ENCODE data around the gene HRK.

The HRK gene

GRCh38 chr12:116896411-116896924 is 15.2 kb upstream of the HRK start:
- H3K27ac ChIP-seq, result no peak overlapping the region
- TF ChIP-seq ZFX (IDR thresholded peaks at IDR 0.05), result no peak
- TF ChIP-seq CTCF (conservative IDR thresholded peaks at IDR 0.05), result no peak

- TF ChIP-seq ZFX (IDR thresholded peaks at IDR 0.05) (no peak), CTCF (conservative IDR thresholded peaks at IDR 0.05) (no peak)
- no peak overlapping the region for H3K27ac ChIP-seq
Measured at GRCh38 chr12:116894913-116895312, 13.7 kb upstream of the HRK start.

- TF ChIP-seq ZFX (IDR thresholded peaks at IDR 0.05), result no peak
- no peak for TF ChIP-seq CTCF (conservative IDR thresholded peaks at IDR 0.05)
- H3K27ac ChIP-seq, result no peak overlapping the region
Measured at GRCh38 chr12:116892349-116893140, 11.3 kb upstream of the HRK start.

GRCh38 chr12:116891019-116891418 is 9.8 kb upstream of the HRK start:
- no peak for TF ChIP-seq ZFX (IDR thresholded peaks at IDR 0.05)
- no peak for TF ChIP-seq CTCF (conservative IDR thresholded peaks at IDR 0.05)
- H3K27ac ChIP-seq, result no peak overlapping the region

- H3K27ac ChIP-seq, result no peak overlapping the region
Measured at GRCh38 chr12:116890330-116890729, 9.1 kb upstream of the HRK start.

GRCh38 chr12:116887897-116888296 is 6.7 kb upstream of the HRK start:
- no peak overlapping the region for H3K27ac ChIP-seq
- no peak for TF ChIP-seq CTCF (conservative IDR thresholded peaks at IDR 0.05)
- TF ChIP-seq ZFX (IDR thresholded peaks at IDR 0.05), result no peak

More at GRCh38 chr12:116890330-116890729, 9.1 kb upstream of the HRK start:
- TF ChIP-seq ZFX (IDR thresholded peaks at IDR 0.05), result no peak
- no peak for TF ChIP-seq CTCF (conservative IDR thresholded peaks at IDR 0.05)

GRCh38 chr12:116887244-116887643 is 6.0 kb upstream of the HRK start:
- TF ChIP-seq ZFX (IDR thresholded peaks at IDR 0.05) (no peak), CTCF (conservative IDR thresholded peaks at IDR 0.05) (no peak)

More at GRCh38 chr12:116887244-116887643, 6.0 kb upstream of the HRK start:
- H3K27ac ChIP-seq, result no peak overlapping the region

Measured in C4-2B (cell line).